GM18867 (cell line): Measurements from ENCODE around the gene PLA2G4E.

Experiments
- ATAC-seq: cut with Tn5 transposase; IDR thresholded peaks from one replicate; pipeline ENCODE4 v1.9.1; 2021; ENCODE audit warnings: mild to moderate bottlenecking, moderate library complexity; ENCODE audit not compliant: unreplicated experiment

Gene PLA2G4E

DNA sequence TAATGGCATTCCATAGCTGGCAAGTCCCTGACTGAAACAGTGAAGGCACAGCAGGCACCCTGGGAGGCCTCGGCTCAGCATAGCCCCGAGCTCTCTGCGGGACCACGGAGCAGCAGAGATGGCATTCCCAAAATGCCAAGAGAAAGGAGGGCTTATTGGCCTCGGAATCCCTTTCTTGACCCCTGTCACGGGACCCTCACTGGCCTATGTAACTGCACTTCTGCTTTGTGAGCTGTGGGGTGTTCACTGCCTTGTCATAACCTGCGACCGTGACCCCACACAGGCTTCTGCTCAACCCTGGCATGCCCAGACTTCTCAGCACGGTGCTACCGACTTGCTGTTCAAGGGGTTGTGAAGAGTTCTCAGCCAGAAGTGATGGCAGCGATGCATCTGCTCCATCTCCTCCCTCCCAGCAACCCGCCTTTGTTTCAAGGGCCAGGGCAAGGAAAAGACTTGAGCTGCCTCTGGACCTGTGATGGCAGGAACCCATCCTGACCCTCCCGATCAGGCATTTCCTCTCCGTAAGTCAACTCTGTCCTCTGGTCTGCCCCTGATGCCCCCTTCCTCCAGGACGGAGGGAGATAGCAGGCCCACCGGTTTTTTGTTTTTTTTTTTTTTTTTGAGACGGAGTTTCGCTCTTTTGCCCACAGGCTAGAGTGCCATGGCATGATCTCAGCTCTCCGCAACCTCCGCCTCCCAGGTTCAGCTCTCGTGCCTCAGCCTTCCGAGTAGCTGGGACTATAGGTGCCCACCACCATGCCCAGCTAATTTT is 79.0 kb downstream of the PLA2G4E start:
- no peak for ATAC-seq

GRCh38 chr15:41940441-41940857 is 80.4 kb downstream of the PLA2G4E start:
- no peak for ATAC-seq

DNA sequence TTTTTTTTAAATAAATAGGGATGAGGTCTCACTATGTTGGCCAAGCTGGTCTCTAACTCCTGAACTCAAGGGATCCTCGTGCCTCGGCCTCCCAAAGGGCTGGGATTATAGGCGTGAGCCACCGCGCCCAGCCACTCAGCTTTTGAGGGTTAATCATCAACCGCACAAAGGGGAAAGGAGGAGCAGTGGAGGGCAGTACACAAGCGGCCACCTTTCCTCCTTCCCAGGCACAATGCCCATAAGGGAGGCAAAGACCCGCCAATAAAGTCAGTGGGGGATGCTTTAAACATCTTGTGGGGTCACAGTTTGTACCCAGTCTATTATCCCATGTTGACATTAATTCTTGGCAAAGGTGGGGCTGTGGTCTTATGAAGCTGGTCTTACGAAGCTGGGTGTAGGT is 80.9 kb downstream of the PLA2G4E start:
- no peak for ATAC-seq

- no peak for ATAC-seq
These were observed 83.3 kb downstream of the PLA2G4E start for GRCh38 chr15:41937568-41937923.

DNA sequence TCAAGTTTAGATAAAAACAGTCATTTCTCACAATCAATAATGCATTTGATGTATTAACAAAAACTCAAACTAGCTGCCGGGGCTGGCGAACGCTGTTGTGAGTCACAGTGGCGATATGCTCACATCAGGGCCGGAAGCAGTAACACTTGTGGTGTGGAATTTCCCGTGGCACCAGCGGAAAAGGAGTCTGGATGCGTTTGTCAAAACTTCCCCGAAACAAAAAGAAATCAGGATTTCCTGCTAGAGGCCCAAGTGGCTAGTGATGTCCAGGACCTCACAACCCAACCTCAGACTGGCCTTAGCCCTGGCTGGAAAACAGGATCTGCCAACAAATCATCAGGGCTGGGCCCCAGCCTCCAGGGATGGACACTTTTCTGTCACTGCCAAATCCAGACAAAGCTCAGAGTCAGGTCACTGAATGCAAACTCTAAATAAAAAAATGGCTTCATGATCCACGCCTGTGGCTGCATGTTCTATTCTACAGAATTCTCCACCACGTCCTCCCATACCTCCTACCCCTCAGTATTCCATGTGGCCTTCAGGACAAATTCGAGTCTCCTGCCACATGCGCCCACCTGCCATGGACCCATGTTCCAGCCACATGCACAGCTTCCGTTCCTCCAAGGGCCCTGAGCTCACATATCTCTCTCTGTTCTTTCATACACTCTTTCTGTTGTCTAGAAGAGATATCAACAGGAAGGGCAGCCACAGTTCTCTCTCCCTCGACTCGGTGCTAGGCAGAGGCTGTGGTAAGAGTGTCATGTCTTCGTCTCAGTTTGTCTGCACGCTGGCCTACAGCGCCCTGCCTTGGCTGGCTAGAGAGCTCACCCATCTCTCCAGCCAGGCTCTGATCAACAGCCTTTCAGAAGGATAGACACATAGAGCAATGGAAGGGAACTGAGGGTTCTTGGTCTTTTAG is 83.9 kb downstream of the PLA2G4E start:
- no peak for ATAC-seq

DNA sequence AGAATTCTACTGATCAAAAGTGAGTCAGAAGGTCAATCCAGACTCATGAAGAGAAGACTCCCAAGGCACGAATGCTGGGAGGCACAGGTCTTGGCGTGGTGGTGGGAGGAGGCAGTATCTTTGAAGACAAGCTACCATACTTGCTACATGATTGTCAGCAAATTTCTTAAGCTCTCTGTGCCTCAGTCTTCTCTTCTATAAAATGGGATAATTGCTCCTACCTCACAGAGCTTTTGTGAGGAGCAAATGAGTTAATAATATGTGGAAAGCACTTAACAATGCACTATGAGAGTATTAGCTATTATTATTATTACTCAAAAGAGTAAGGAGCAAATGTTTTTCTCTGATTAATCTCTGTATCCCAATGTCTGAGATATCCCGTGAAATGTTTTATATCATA is 84.7 kb downstream of the PLA2G4E start:
- ATAC-seq: no peak

DNA sequence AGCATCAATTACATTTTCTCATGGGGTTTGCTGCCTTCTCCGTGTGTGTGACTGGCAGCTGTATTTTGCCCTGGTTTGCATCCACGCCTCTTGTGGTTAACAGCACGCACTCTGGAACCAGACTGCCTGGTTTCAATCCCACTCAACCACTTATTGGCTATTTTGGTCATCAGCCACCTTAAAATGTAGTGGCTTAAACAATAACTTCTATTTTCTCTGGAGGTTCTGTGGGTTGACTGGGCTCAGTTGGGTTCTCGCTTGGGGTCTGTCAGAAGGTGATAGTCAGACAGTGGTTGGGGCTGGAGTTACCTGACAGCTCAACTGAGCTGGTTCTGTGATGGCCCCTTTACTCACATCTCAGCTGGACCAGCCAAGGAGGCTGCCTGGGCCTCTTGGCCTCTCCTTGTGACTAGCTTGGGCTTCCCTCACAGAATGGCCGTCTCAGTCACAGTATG is 85.2 kb downstream of the PLA2G4E start:
- ATAC-seq: no peak

- ATAC-seq: no peak
These were observed 86.0 kb downstream of the PLA2G4E start for GRCh38 chr15:41934843-41935242.

DNA sequence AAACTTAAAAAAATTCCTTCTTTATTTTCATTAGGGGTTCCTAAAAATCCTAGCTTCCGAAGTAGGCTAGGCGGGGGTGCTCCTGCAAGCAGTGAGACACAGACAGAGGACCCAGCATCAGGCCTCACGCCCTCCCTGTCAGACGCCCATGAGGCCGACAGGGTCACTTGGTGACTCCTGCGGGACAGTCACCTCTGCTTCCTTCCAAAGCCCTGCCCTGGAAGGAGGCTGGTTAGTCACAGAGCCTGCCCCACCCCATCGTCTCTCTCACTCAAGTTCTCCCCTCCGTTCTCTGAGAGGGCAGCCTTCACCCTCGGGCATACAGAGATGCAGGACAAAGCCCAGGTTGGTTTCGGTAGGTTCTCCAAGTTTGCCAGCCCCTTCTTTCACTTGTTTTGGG is 87.1 kb downstream of the PLA2G4E start:
- ATAC-seq: no peak

DNA sequence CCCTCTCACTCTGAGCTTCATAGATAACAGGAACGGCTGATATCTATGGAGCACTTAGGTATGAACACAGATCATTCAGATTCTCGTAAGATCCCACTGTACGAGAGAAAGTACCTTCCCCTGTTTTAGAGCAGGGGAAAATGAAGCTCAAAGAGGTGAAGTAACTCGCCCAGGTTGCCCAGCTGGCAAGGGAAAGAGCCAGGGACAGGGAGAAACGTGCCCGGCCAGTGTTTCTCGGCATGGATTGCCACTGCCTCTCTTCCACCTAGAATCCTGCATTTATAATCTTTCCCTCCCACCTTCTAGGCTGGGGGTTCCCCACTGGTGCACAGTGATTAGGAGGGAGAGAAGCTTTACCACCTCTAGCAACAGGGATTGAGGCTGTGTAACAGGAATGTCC is 87.5 kb downstream of the PLA2G4E start:
- ATAC-seq: no peak

DNA sequence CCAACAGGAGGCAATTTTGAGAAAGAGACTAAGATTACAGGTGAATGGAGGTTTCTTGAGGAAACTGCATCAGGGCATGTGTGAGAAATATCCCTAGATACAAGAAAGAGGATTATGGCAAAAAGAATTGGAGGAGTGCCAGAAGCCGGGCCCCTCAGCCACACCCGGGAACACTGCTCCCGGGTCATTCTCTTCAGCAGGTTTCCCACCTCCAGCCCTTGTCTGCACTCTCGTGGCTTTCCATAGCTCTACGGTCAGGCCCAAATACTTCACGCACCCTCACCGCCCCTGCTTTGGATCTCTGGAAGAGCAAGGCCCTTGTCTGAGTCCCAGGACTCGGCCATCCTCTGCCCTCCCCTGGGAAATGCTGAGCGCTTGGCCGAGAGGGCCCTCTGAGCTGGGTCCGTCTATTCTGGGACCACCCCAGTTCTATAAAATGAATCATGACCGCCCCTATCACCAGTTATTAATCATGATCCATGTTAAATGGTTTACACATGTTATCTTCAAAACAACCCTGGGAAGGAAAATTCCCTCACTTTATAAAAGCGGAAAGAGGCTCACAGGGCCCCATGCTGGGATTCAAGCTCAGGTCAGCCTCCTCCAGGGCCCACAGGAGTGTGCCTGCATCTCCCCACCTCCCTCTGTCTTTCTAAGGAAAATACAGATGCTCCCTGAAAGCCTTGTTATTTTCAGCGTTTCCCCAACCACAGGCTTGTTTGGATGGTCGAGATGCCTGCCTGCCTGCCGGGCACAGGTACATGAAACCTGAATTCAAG is 88.1 kb downstream of the PLA2G4E start:
- no peak for ATAC-seq

DNA sequence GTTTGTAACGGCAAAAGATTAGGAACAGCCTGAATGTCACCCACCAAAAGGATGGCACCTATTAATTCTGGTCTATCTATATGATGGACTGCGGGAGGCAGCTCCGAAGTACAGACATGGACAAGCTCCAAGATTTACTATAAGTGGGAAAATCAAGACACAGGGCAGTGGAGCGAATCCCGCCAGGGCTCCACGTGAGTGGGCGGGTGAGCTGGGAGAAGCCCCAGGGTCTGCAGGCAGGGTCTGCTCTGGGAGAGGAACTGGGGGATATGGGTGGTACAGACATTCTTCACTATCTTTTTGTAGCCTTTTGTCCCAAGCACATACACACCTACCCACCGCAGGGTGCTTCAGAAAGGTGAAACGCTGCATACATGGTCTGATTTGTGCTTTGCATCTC is 88.7 kb downstream of the PLA2G4E start:
- no peak for ATAC-seq
